OCI-LY3 (cell line): ENCODE results near the gene INF2.

Experiments
- CTCF ChIP-seq: fragments of 200-600, 300-600 bp; sonication (generic); IDR thresholded peaks from 2 replicates; pipeline ENCODE4 v1.5.1; 2014; ENCODE audit warnings: antibody characterized with exemption, low read length, low read depth
- EZH2phosphoT487 ChIP-seq: fragments of 200-600 bp; shearing (Covaris generic); IDR thresholded peaks from 2 replicates; pipeline ENCODE4 v1.6.1; 2018; ENCODE audit warnings: antibody characterized with exemption, mixed run types, low read depth

DNA sequence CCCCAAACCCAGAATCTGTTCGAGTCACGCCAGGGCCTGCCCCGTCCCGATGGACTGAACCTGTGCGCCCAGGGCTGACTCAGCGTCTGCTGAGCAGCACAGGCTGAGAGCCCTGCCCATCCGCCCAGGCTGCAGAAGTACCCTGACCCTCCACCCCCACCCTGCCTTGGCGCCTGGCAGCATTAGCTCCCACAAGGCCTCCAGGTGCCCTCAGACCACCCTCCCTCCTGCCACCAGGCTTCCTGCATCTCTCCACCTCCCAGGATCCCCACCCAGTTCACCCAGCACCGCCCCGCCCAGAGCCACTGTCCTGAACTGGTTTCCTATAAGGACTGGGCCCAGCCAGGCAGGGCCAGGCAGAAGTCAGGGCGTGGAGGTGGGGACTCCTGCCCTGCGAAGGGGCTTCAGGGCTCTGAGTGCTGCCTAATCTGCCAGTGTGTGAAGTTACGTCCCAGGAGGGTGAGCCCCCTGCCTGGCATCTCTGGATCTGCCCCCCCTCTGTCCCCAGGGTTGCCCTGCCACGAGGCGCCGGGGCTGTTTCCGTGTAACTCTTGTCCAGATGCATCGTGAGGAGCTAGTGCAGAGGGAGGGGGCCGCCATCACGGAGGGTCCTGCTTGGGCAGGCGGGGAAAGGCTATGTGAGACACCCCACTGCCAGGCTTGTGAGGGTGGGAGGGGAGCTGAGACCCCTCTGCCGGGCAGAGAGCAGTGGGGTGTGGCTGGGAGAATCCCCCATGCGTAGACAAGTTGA lies 43.7 kb downstream of the INF2 start:
- TF ChIP-seq CTCF (no peak), EZH2phosphoT487 (no peak)
